GM12873 (cell line): ENCODE measurements around the gene KLF17.

Experiments
- CTCF ChIP-seq: IDR thresholded peaks from 2 replicates; pipeline ENCODE4 v1.5.1; 2012; ENCODE audit warnings: low read depth, mild to moderate bottlenecking, moderate library complexity, low read length, control low read depth; ENCODE audit not compliant: insufficient read depth; ENCODE audit errors: missing control alignments

Gene KLF17

DNA sequence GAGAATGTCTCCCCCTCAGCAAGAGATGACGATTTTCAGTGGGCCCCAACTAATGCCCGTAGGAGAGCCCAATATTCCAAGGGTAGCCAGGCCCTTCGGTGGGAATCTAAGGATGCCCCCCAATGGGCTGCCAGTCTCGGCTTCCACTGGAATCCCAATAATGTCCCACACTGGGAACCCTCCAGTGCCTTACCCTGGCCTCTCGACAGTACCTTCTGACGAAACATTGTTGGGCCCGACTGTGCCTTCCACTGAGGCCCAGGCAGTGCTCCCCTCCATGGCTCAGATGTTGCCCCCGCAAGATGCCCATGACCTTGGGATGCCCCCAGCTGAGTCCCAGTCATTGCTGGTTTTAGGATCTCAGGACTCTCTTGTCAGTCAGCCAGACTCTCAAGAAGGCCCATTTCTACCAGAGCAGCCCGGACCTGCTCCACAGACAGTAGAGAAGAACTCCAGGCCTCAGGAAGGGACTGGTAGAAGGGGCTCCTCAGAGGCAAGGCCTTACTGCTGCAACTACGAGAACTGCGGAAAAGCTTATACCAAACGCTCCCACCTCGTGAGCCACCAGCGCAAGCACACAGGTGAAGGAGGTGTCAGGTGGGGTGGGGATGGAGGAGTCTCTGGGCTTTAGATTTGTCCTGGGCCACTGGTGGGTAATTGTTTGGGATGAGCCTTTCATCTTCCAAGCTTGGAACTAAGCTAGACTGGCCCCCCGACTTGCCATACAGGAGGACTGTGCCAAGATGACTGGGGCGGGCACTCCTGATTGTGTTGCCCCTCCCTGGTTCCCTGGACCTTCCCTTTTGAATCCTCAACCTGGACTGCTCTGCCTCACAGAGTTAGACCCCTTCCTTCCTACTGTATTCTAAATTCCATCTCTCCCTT is 11.2 kb downstream of the KLF17 start:
- TF ChIP-seq CTCF: no peak

DNA sequence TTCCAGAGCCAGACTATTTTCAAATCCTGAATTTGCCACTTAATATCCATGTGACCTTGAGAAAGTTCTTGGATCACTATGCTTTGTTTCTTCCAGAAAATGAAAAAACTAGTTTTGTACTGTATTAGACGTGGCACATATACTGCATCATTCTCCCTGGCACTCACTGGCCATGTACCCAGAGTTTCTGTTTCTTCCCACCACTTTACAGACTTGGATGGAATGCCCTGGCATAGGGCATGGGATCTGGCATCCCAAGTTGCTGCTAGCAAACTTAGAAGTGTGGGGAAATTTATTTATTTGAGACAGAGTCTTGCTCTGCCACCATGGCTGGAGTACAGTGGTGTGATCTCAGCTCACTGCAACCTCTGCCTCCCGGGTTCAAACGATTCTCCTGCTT is 12.8 kb downstream of the KLF17 start:
- no peak for TF ChIP-seq CTCF

GRCh38 chr1:44134071-44134920 is 15.7 kb downstream of the KLF17 start:
- TF ChIP-seq CTCF: no peak

DNA sequence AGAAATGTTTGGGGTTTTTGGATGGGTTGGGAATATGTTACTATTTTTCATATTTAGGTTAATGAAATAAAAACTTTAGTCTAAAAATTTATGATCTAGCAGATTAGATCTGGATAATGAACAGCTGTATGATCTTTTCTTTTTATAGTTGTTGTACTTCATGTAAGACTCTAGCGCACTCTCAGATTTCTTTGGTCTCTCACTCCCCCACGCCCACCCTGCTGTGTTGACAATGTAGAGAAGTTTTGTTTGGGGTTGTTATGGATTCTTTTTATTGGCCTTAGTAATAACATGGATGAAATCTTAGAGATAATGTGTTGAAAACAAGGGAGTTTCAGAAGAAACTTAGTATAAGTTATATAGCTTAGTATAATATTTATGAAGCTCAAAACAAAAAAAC is 17.3 kb downstream of the KLF17 start:
- TF ChIP-seq CTCF: no peak

DNA sequence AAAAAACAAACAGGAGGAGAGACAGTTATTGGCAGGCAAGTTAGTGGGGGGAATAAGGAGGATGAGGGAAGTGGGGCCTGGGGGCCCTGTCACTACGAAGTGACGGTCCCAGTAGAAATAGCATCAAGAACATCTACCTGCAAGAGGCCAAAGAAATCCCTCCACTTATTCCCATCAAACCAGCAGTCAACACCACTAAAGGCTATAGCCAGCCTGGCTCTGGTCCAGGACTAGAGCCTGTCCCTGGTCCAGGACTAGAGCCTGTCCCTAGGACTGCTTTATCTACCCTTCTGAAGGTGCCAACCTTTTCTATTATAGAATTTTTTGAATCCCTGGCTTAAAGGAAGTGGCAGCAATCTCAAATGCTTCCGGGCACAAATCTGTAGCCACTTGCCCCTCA is 19.6 kb downstream of the KLF17 start:
- no peak for TF ChIP-seq CTCF

DNA sequence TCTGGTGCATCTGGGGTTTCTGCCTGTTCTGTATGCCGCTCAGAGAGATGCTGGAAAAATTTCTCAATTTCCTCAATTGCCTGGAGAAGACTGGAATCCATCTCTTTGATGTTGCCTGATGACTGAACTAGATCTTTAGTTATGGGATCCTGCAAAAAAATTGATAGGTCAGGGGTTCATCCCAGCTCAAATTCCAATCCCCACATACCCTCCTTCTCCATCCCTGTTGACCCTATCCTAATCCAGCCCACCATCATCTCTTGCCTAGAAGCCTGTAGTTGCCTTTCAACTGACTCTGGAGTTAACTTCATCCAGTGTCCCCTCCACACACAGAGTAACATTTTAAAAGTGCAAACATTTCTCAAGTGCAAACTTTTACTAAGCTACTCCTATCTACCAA is 22.9 kb downstream of the KLF17 start, which contains the start of gene KLF18:
Gene KLF18 (minus strand): TSS at position 101 of the 400 bp plus-strand sequence. CDS start 0 bp downstream, at position 101.
- TF ChIP-seq CTCF: no peak

- TF ChIP-seq CTCF: no peak
Measured at GRCh38 chr1:44144962-44145756, 26.5 kb downstream of the KLF17 start.
